SU-DHL-6 (cell line): Measurements from ENCODE around the gene WWC1.

ENCODE experiments used
- H2AFZ ChIP-seq: fragments of 200-600 bp; sonication (generic); 2 replicates; pipeline ENCODE4 v1.6.1; 2014; ENCODE audit warnings: low read depth, mild to moderate bottlenecking, moderate library complexity, mixed read lengths, antibody characterized with exemption, low read length; ENCODE audit not compliant: severe bottlenecking
- H3F3A ChIP-seq: fragments of 200-600 bp; shearing (Covaris generic); 2 replicates; pipeline ENCODE4 v1.6.0; 2016; ENCODE audit warnings: antibody characterized with exemption, mild to moderate bottlenecking; ENCODE audit not compliant: insufficient read depth
- H3K27ac ChIP-seq: fragments of 200-600 bp; sonication (generic); 2 replicates; pipeline ENCODE4 v1.5.1; 2016; ENCODE audit warnings: low read depth, mild to moderate bottlenecking, low read length, moderate library complexity, mixed read lengths
- H3K27me3 ChIP-seq: fragments of 200-600 bp; sonication (generic), shearing (Covaris generic); 2 replicates; pipeline ENCODE4 v1.6.0; 2014; ENCODE audit warnings: mild to moderate bottlenecking, low read length
- H3K36me3 ChIP-seq: fragments of 200-600 bp; sonication (generic); 2 replicates; pipeline ENCODE4 v1.6.1; 2014; ENCODE audit warnings: mild to moderate bottlenecking, low read length, mixed read lengths
- H3K4me2 ChIP-seq: fragments of 300-600, 200-600 bp; shearing (Covaris generic), sonication (generic); 2 replicates; pipeline ENCODE4 v1.6.0; 2014; ENCODE audit warnings: low read length, low read depth, mild to moderate bottlenecking; ENCODE audit not compliant: poor library complexity, severe bottlenecking
- H3K4me3 ChIP-seq: fragments of 200-600 bp; sonication (generic); 2 replicates; pipeline ENCODE4 v1.5.1; 2014; ENCODE audit warnings: antibody characterized with exemption, low read length, mild to moderate bottlenecking, mixed read lengths; ENCODE audit not compliant: insufficient read depth, poor library complexity, severe bottlenecking
- H3K79me2 ChIP-seq: fragments of 200-600 bp; sonication (generic); 2 replicates; pipeline ENCODE4 v1.6.1; 2014; ENCODE audit warnings: mild to moderate bottlenecking, low read length, moderate library complexity; ENCODE audit not compliant: insufficient read depth
- H3K9ac ChIP-seq: fragments of 200-600 bp; sonication (generic); 2 replicates; pipeline ENCODE4 v1.7.0; 2014; ENCODE audit warnings: mild to moderate bottlenecking, low read length
- H3K9me2 ChIP-seq: fragments of 200-600 bp; sonication (generic); replicated peaks from 2 replicates; pipeline ENCODE4 v1.6.1; 2014; ENCODE audit warnings: low read length; ENCODE audit not compliant: insufficient read depth
- H3K9me3 ChIP-seq: fragments of 200-600 bp; sonication (generic); 2 replicates; pipeline ENCODE4 v1.6.1; 2014; ENCODE audit warnings: low read length, mixed read lengths; ENCODE audit not compliant: insufficient read depth
- H4K20me1 ChIP-seq: fragments of 200-600 bp; sonication (generic); 2 replicates; pipeline ENCODE4 v1.6.1; 2014; ENCODE audit warnings: low read depth, mild to moderate bottlenecking, antibody characterized with exemption, low read length, moderate library complexity, mixed read lengths
- CTCF ChIP-seq: fragments of 200-600 bp; sonication (generic); IDR thresholded peaks from one replicate; pipeline ENCODE4 v1.5.1; 2017; ENCODE audit warnings: antibody characterized with exemption, mild to moderate bottlenecking, low read length, moderate library complexity; ENCODE audit not compliant: insufficient read depth, poor library complexity, severe bottlenecking
- EZH2phosphoT487 ChIP-seq: fragments of 200-600 bp; sonication (generic), shearing (Covaris generic); conservative IDR thresholded peaks from 2 replicates; pipeline ENCODE4 v1.6.1; 2018; ENCODE audit warnings: mild to moderate bottlenecking, antibody characterized with exemption, low read length, moderate library complexity, mixed read lengths

The WWC1 gene

GRCh38 chr5:168378741-168379140 is 87.3 kb downstream of the WWC1 start:
- Histone ChIP-seq H3K27ac (no peak overlapping the region), H3K79me2 (no peaks in the 10 kb centered on the region), H3F3A (no peaks in the 10 kb centered on the region), H3K9ac (no peak overlapping the region), H3K36me3 (no peaks in the 10 kb centered on the region), H3K9me2 (no peaks in the 10 kb centered on the region), H3K4me3 (no peak overlapping the region), H4K20me1 (no peaks in the 10 kb centered on the region), H3K27me3 (no peaks in the 10 kb centered on the region), H2AFZ (no peak overlapping the region), H3K4me2 (no peak overlapping the region), H3K9me3 (no peaks in the 10 kb centered on the region)
- TF ChIP-seq EZH2phosphoT487 (no peak), CTCF (no peak)

GRCh38 chr5:168382421-168382820 is 91.0 kb downstream of the WWC1 start:
- no peak overlapping the region for H2AFZ ChIP-seq
- TF ChIP-seq CTCF, result no peak
- no peak for TF ChIP-seq EZH2phosphoT487
- H3K4me3 ChIP-seq, result no peak overlapping the region
- no peak overlapping the region for H3K27ac ChIP-seq
- no peaks in the 10 kb centered on the region for H3F3A ChIP-seq
- no peaks in the 10 kb centered on the region for H3K27me3 ChIP-seq
- no peaks in the 10 kb centered on the region for H3K9me3 ChIP-seq
- no peaks in the 10 kb centered on the region for H4K20me1 ChIP-seq
- H3K36me3 ChIP-seq, result no peaks in the 10 kb centered on the region
- no peaks in the 10 kb centered on the region for H3K9me2 ChIP-seq
- no peaks in the 10 kb centered on the region for H3K79me2 ChIP-seq
- no peak overlapping the region for H3K4me2 ChIP-seq
- H3K9ac ChIP-seq, result no peak overlapping the region

GRCh38 chr5:168390491-168390890 is 99.0 kb downstream of the WWC1 start:
- no peaks in the 10 kb centered on the region for H3F3A ChIP-seq
- no peaks in the 10 kb centered on the region; the same call in 1 of the 2 replicates for H3K9me3 ChIP-seq
- H3K9me2 ChIP-seq, result no peaks in the 10 kb centered on the region
- H3K4me3 ChIP-seq, result no peak overlapping the region
- H3K9ac ChIP-seq, result no peak overlapping the region
- no peaks in the 10 kb centered on the region for H3K36me3 ChIP-seq
- no peak for TF ChIP-seq CTCF
- TF ChIP-seq EZH2phosphoT487, result no peak
- H3K27ac ChIP-seq, result no peak overlapping the region
- H3K79me2 ChIP-seq, result no peaks in the 10 kb centered on the region
- no peak overlapping the region for H2AFZ ChIP-seq
- no peaks in the 10 kb centered on the region for H4K20me1 ChIP-seq
- H3K27me3 ChIP-seq, result no peaks in the 10 kb centered on the region
- H3K4me2 ChIP-seq, result no peak overlapping the region

- no peak overlapping the region for H3K27ac ChIP-seq
- no peaks in the 10 kb centered on the region for H3K27me3 ChIP-seq
- H4K20me1 ChIP-seq, result no peaks in the 10 kb centered on the region
- H3K4me3 ChIP-seq, result no peak overlapping the region
- H3F3A ChIP-seq, result no peaks in the 10 kb centered on the region
- H2AFZ ChIP-seq, result no peak overlapping the region
- no peaks in the 10 kb centered on the region for H3K79me2 ChIP-seq
- H3K9me2 ChIP-seq, result no peaks in the 10 kb centered on the region
- no peak overlapping the region for H3K9ac ChIP-seq
- no peaks in the 10 kb centered on the region; the same call in 1 of the 2 replicates for H3K9me3 ChIP-seq
- H3K36me3 ChIP-seq, result no peaks in the 10 kb centered on the region
- H3K4me2 ChIP-seq, result no peak overlapping the region
- TF ChIP-seq EZH2phosphoT487 (no peak), CTCF (no peak)
Observed at GRCh38 chr5:168393773-168394172, 102.3 kb downstream of the WWC1 start.
